Gastroesophageal sphincter (tissue), 3 donors: ENCODE results near the gene LRP6.

Experiments used
- CTCF ChIP-seq, 4 experiments: fragments of 200-600 bp in 2 of 4; fragments of 450-650 bp in 2 of 4; sonication (generic) in 1 of 4; IDR thresholded peaks; one replicate each; pipeline ENCODE4 v1.5.1; 2017 to 2019; ENCODE audit warnings: antibody characterized with exemption in 4 of 4, mild to moderate bottlenecking in 2 of 4, moderate library complexity in 2 of 4
- POLR2A ChIP-seq, 2 donors: fragments of 450-650 bp; IDR thresholded peaks; one replicate each; pipeline ENCODE4 v1.6.1; 2017; ENCODE audit warnings: antibody characterized with exemption in 2 of 2, mild to moderate bottlenecking in 2 of 2, moderate library complexity in 1 of 2

GRCh38 chr12:12108441-12109058 is 158.3 kb downstream of the LRP6 start:
- TF ChIP-seq CTCF (IDR thresholded peaks at IDR 0.05) (no peak), POLR2A (IDR thresholded peaks at IDR 0.05) (no peak)
